ENCODE data around the gene AKR1D1.

DNA sequence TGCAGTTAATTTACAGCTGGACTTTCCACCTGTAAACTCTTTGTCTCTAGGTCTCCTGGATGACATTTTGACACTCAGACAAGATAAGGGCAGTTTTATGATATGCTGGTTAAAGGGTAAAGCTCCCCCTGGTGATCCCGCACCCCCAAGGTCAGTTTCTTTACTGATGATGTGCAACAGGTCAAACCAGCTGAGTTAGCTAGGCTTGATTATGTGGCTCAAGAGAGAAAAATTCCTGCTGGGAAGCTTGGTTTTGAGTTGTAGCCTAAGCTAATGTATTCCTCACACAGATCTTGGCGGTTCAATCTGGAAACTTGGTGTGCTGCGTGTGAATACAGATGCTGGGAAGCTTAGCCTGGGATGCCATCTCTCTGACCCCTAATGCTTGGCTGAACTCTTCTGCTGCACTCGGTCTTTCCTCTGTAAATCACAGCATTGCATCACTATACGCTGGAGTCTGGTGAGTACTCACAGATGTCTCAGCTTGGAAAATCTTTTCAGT, 11.4 kb upstream of the AKR1D1 start:
- TF ChIP-seq POLR2A (IDR thresholded peaks at IDR 0.05; ENCODE audit: low read depth) (no peak), POLR2AphosphoS5 (IDR thresholded peaks at IDR 0.05) (no peak), EP300 (IDR thresholded peaks at IDR 0.05) (no peak)
- TF ChIP-seq, protein P1, sequence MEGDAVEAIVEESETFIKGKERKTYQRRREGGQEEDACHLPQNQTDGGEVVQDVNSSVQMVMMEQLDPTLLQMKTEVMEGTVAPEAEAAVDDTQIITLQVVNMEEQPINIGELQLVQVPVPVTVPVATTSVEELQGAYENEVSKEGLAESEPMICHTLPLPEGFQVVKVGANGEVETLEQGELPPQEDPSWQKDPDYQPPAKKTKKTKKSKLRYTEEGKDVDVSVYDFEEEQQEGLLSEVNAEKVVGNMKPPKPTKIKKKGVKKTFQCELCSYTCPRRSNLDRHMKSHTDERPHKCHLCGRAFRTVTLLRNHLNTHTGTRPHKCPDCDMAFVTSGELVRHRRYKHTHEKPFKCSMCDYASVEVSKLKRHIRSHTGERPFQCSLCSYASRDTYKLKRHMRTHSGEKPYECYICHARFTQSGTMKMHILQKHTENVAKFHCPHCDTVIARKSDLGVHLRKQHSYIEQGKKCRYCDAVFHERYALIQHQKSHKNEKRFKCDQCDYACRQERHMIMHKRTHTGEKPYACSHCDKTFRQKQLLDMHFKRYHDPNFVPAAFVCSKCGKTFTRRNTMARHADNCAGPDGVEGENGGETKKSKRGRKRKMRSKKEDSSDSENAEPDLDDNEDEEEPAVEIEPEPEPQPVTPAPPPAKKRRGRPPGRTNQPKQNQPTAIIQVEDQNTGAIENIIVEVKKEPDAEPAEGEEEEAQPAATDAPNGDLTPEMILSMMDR (IDR thresholded peaks at IDR 0.05) = no peak

Data from esophagus muscularis mucosa (tissue), 4 donors.